ENCODE results near the gene SLC5A11.

Gene SLC5A11

GRCh38 chr16:24858219-24859041 is 12.7 kb downstream of the SLC5A11 start:
- in situ Hi-C loops (cut with HindIII; ENCODE audit: low pct_ligation_motif_present, low sequenced_read_pairs): no loop called here
- H3K4me3 ChIP-seq (ENCODE audit: low read depth, low read length): no peak overlapping the region
- H3K27me3 ChIP-seq (replicated peaks): no peaks in the 10 kb centered on the region
- TF ChIP-seq CTCF (IDR thresholded peaks at IDR 0.05; ENCODE audit: low read depth, low read length, missing control alignments): no peak
- peak; percentile 47 for DNase-seq
- no peaks in the 10 kb centered on the region for H3K36me3 ChIP-seq (replicated peaks)
- H3K27ac ChIP-seq: no peak overlapping the region

- Histone ChIP-seq H3K4me3 (ENCODE audit: low read depth, low read length) (no peak overlapping the region), H3K27me3 (replicated peaks) (no peaks in the 10 kb centered on the region), H3K27ac (no peak overlapping the region), H3K36me3 (replicated peaks) (no peaks in the 10 kb centered on the region)
- in situ Hi-C loops (cut with HindIII; ENCODE audit: low pct_ligation_motif_present, low sequenced_read_pairs): no loop called here
- TF ChIP-seq CTCF (IDR thresholded peaks at IDR 0.05; ENCODE audit: low read depth, low read length, missing control alignments): no peak
- no peak for DNase-seq
Observed at GRCh38 chr16:24861461-24861860, 15.7 kb downstream of the SLC5A11 start.

- no peak for DNase-seq
- Histone ChIP-seq H3K36me3 (replicated peaks) (no peaks in the 10 kb centered on the region), H3K27me3 (replicated peaks) (no peaks in the 10 kb centered on the region), H3K27ac (no peak overlapping the region), H3K4me3 (ENCODE audit: low read depth, low read length) (no peak overlapping the region)
- TF ChIP-seq CTCF (IDR thresholded peaks at IDR 0.05; ENCODE audit: low read depth, low read length, missing control alignments): no peak
- in situ Hi-C loops (cut with HindIII; ENCODE audit: low pct_ligation_motif_present, low sequenced_read_pairs): no loop called here
Observed at GRCh38 chr16:24863582-24864437, 18.0 kb downstream of the SLC5A11 start.

- H3K4me3 ChIP-seq (ENCODE audit: low read depth, low read length): no peak overlapping the region
- no peak for DNase-seq
- no peak for TF ChIP-seq CTCF (IDR thresholded peaks at IDR 0.05; ENCODE audit: low read depth, low read length, missing control alignments)
- H3K36me3 ChIP-seq (replicated peaks): no peaks in the 10 kb centered on the region
- H3K27me3 ChIP-seq (replicated peaks): no peaks in the 10 kb centered on the region
- in situ Hi-C loops (cut with HindIII; ENCODE audit: low pct_ligation_motif_present, low sequenced_read_pairs): no loop called here
- no peak overlapping the region for H3K27ac ChIP-seq
Observed at GRCh38 chr16:24869033-24869432, 23.3 kb downstream of the SLC5A11 start.

- Histone ChIP-seq H3K27me3 (replicated peaks) (no peaks in the 10 kb centered on the region), H3K4me3 (ENCODE audit: low read depth, low read length) (no peak overlapping the region), H3K36me3 (replicated peaks) (no peaks in the 10 kb centered on the region), H3K27ac (no peak overlapping the region)
- no peak for DNase-seq
- TF ChIP-seq CTCF (IDR thresholded peaks at IDR 0.05; ENCODE audit: low read depth, low read length, missing control alignments): no peak
- in situ Hi-C loops (cut with HindIII; ENCODE audit: low pct_ligation_motif_present, low sequenced_read_pairs): no loop called here
Observed at GRCh38 chr16:24871891-24872290, 26.1 kb downstream of the SLC5A11 start.

All from brain microvascular endothelial cell (primary cell).